PFSK-1 (cell line): ENCODE results near the gene GMPR.

Experiments used
- FOXP2 ChIP-seq: optimal IDR thresholded peaks from 2 replicates; pipeline ENCODE3; 2011; ENCODE audit warnings: borderline replicate concordance, control low read depth, inconsistent platforms; ENCODE audit not compliant: insufficient read depth; ENCODE audit errors: extremely low read length, extremely low read depth
- POLR2AphosphoS5 ChIP-seq: IDR thresholded peaks from 2 replicates; pipeline ENCODE4 v1.6.1; 2012; ENCODE audit warnings: low read depth, mild to moderate bottlenecking, control low read depth, low read length, moderate library complexity
- REST ChIP-seq, 2 experiments: IDR thresholded peaks; 2 replicates each; pipeline versions ENCODE4 v1.6.1 to v1.8.0; 2011 to 2012; ENCODE audit warnings: low read depth in 2 of 2, low read length in 2 of 2, control low read depth in 1 of 2, inconsistent platforms in 1 of 2, mild to moderate bottlenecking in 1 of 2, moderate library complexity in 1 of 2; ENCODE audit not compliant: insufficient read depth in 1 of 2
- SIN3A ChIP-seq: IDR thresholded peaks from 2 replicates; pipeline ENCODE4 v1.6.1; 2012; ENCODE audit warnings: mild to moderate bottlenecking, low read length, moderate library complexity, borderline replicate concordance; ENCODE audit not compliant: insufficient read depth
- TAF1 ChIP-seq: IDR thresholded peaks from 2 replicates; pipeline ENCODE4 v1.6.1; 2012; ENCODE audit warnings: low read length, control low read depth, borderline replicate concordance; ENCODE audit not compliant: insufficient read depth

GMPR gene

GRCh38 chr6:16334671-16335070 lies 96.3 kb downstream of the GMPR start:
- TF ChIP-seq REST (IDR thresholded peaks at IDR 0.05; ENCODE audit: insufficient read depth in 1 of 2, low read depth in 2 of 2, low read length in 2 of 2) (0 out of 4 replicates have a peak, but pooled peaks of 1 of the 2 experiments have one; percentile 26), SIN3A (peak; percentile 88; the same call in 1 of the 2 replicates), POLR2AphosphoS5 (no peak), FOXP2 (peak; percentile 60), TAF1 (no peak; the same call in 1 of the 2 replicates)

- no peak for TF ChIP-seq REST (IDR thresholded peaks at IDR 0.05; ENCODE audit: insufficient read depth in 1 of 2, low read depth in 2 of 2, low read length in 2 of 2)
- no peak for TF ChIP-seq POLR2AphosphoS5
- TF ChIP-seq TAF1, result no peak
- TF ChIP-seq SIN3A, result no peak
- TF ChIP-seq FOXP2, result no peak
Measured at GRCh38 chr6:16335176-16335575, 96.8 kb downstream of the GMPR start.

- TF ChIP-seq TAF1 (no peak), POLR2AphosphoS5 (no peak)
Measured at GRCh38 chr6:16336056-16336818, 97.8 kb downstream of the GMPR start.

- no peak for TF ChIP-seq SIN3A
- TF ChIP-seq POLR2AphosphoS5, result peak; percentile 31; the same call in 1 of the 2 replicates
Measured at GRCh38 chr6:16336911-16337294, 98.5 kb downstream of the GMPR start.

DNA sequence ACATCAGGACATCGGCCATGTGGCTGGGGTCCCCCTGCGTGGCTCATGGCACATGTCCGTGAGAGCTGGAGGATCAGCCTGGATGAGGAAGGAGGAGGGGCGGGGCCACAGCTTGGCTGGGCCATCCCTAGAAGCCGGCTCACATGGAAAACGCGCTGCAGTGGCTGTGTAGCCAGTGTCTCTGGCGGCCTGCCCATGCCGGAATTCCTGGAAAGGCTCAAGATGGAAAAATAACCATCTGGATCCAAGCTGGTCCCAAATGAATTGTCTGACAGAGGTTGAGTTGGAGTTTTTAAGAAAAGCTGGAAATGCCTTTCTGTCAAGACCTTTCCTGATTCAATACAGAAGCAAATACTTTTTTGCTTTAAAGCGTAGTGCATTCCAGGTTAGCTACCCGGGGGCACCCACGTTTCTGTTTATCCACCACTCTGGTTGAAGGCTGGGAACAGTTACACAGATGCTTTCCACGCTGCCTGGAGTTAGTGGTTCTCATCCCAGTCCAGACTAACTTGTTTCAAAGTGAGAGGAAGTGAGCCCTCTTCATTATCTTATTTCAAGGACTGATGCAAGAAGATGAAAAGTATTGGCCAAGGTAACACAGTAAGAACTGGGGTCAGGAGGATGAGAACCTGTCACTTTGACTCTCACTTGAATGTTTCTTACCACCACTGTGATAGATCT lies 99.0 kb downstream of the GMPR start:
- TF ChIP-seq SIN3A, result peak; percentile 96
- TF ChIP-seq POLR2AphosphoS5, result no peak; the same call in 1 of the 2 replicates
- peak in 1 of 2 experiments; percentile 77; a peak in 1 of 4 replicates for TF ChIP-seq REST (IDR thresholded peaks at IDR 0.05; ENCODE audit: insufficient read depth in 1 of 2, low read depth in 2 of 2, low read length in 2 of 2)
- peak; percentile 90 for TF ChIP-seq FOXP2
- peak; percentile 41; the same call in 1 of the 2 replicates for TF ChIP-seq TAF1

DNA sequence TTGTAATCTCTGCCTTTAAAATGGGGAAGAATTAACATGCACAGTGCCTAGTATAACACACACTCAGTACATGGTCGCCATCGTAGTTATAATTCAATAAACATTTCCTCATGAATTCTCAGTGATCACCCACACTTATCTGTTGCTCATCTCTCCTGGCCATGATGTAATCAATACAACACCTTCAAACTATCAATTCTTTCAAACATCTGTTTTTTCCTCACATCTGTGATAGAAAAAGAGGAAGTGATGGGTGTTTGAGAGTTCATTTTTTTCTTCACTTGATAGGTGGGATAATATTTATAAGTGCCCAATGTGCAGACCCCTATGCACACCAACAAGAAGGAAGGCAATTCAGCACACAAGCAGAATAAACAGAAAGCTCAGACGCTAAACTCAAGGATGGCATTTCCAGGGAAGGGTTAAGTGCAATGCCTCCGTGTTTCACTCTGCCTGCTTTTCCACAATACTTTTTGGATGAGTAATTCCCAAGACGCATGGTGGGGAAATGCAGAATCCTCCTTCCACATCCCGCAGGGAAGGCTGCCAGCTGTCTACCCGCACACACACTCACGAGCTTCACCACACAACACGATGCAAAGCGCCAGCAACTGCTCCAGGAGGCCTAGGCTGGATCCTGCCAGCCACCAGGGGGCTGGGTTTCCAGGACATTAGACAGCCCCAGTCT lies 100.3 kb downstream of the GMPR start:
- no peak for TF ChIP-seq POLR2AphosphoS5
- 0 out of 2 replicates have a peak, but pooled peaks have one; percentile 18 for TF ChIP-seq TAF1
- TF ChIP-seq REST (IDR thresholded peaks at IDR 0.05; ENCODE audit: insufficient read depth in 1 of 2, low read depth in 2 of 2, low read length in 2 of 2), result peak in 1 of 2 experiments; percentile 70; a peak in 1 of 4 replicates
- peak; percentile 98 for TF ChIP-seq FOXP2
- TF ChIP-seq SIN3A, result 0 out of 2 replicates have a peak, but pooled peaks have one; percentile 57
